GM19395 (cell line): ENCODE results near the gene VSIR.

ENCODE experiments used
- ATAC-seq: cut with Tn5 transposase; IDR thresholded peaks from one replicate; pipeline ENCODE4 v1.9.1; 2021; ENCODE audit warnings: mild to moderate bottlenecking, moderate library complexity; ENCODE audit not compliant: unreplicated experiment

Gene VSIR

GRCh38 chr10:71715860-71716259, 57.5 kb downstream of the VSIR start:
- no peak for ATAC-seq

- no peak for ATAC-seq
These were observed 58.3 kb downstream of the VSIR start for GRCh38 chr10:71715026-71715425.

- no peak for ATAC-seq
These were observed 58.7 kb downstream of the VSIR start for GRCh38 chr10:71714592-71714991.

- ATAC-seq: no peak
These were observed 59.3 kb downstream of the VSIR start for GRCh38 chr10:71714031-71714410.

GRCh38 chr10:71713135-71714030, 59.9 kb downstream of the VSIR start:
- no peak for ATAC-seq

- no peak for ATAC-seq
These were observed 60.7 kb downstream of the VSIR start for GRCh38 chr10:71712572-71713134.

- no peak for ATAC-seq
These were observed 61.1 kb downstream of the VSIR start for GRCh38 chr10:71712170-71712569.

- ATAC-seq: no peak
These were observed 62.2 kb downstream of the VSIR start for GRCh38 chr10:71711052-71711623.

GRCh38 chr10:71710519-71710918, 62.8 kb downstream of the VSIR start:
- ATAC-seq: no peak

- no peak for ATAC-seq
These were observed 64.1 kb downstream of the VSIR start for GRCh38 chr10:71708897-71709882.

GRCh38 chr10:71708301-71708703, 65.0 kb downstream of the VSIR start:
- ATAC-seq: no peak

GRCh38 chr10:71707240-71707789, 66.0 kb downstream of the VSIR start:
- no peak for ATAC-seq

GRCh38 chr10:71706216-71707121, 66.9 kb downstream of the VSIR start:
- no peak for ATAC-seq

GRCh38 chr10:71705582-71705981, 67.7 kb downstream of the VSIR start:
- ATAC-seq: no peak

- no peak for ATAC-seq
These were observed 68.5 kb downstream of the VSIR start for GRCh38 chr10:71704816-71705215.

GRCh38 chr10:71703577-71703976, 69.7 kb downstream of the VSIR start:
- ATAC-seq: no peak

- no peak for ATAC-seq
These were observed 71.7 kb downstream of the VSIR start for GRCh38 chr10:71701496-71702132.

GRCh38 chr10:71700731-71701368, 72.5 kb downstream of the VSIR start:
- no peak for ATAC-seq

- no peak for ATAC-seq
These were observed 74.6 kb downstream of the VSIR start for GRCh38 chr10:71698737-71699136.
